Measurements from ENCODE around the gene PCED1B.

The PCED1B gene

DNA sequence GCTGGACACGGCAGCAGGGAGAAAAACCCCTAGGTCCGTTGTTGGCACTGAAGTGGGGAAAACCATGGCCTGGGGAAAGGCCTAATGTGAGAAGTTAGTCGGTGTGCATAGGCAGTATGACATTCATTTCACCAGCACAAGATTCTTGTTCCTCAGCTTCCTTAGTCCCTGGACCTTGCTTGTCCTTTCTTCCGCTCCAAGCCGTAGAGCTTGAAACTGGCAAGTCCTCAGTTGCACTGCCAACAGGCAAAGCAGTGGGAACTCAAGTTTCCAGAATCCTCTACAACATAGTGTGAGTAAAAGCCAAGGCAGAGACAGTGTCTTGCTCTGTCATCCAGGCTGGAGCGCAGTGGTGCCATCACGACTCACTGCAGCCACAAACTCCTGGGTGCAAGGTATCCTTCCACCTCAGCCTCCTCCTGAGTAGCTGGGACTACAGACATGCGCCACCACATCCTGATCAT lies 138.8 kb downstream of the PCED1B start:
- TF ChIP-seq, protein P1, sequence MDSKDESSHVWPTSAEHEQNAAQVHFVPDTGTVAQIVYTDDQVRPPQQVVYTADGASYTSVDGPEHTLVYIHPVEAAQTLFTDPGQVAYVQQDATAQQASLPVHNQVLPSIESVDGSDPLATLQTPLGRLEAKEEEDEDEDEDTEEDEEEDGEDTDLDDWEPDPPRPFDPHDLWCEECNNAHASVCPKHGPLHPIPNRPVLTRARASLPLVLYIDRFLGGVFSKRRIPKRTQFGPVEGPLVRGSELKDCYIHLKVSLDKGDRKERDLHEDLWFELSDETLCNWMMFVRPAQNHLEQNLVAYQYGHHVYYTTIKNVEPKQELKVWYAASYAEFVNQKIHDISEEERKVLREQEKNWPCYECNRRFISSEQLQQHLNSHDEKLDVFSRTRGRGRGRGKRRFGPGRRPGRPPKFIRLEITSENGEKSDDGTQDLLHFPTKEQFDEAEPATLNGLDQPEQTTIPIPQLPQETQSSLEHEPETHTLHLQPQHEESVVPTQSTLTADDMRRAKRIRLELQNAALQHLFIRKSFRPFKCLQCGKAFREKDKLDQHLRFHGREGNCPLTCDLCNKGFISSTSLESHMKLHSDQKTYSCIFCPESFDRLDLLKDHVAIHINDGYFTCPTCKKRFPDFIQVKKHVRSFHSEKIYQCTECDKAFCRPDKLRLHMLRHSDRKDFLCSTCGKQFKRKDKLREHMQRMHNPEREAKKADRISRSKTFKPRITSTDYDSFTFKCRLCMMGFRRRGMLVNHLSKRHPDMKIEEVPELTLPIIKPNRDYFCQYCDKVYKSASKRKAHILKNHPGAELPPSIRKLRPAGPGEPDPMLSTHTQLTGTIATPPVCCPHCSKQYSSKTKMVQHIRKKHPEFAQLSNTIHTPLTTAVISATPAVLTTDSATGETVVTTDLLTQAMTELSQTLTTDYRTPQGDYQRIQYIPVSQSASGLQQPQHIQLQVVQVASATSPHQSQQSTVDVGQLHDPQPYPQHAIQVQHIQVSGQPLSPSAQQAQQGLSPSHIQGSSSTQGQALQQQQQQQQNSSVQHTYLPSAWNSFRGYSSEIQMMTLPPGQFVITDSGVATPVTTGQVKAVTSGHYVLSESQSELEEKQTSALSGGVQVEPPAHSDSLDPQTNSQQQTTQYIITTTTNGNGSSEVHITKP (tag by site-specific recombination; IDR thresholded peaks at IDR 0.05): no peak
- TF ChIP-seq REPIN1 (tag by site-specific recombination; IDR thresholded peaks at IDR 0.05; ENCODE audit: low read depth) (no peak), ZBTB7A (tag by site-specific recombination; IDR thresholded peaks at IDR 0.05; ENCODE audit: low read depth) (no peak), ZNF501 (tag by site-specific recombination; IDR thresholded peaks at IDR 0.05) (no peak)
- TF ChIP-seq, protein P2, sequence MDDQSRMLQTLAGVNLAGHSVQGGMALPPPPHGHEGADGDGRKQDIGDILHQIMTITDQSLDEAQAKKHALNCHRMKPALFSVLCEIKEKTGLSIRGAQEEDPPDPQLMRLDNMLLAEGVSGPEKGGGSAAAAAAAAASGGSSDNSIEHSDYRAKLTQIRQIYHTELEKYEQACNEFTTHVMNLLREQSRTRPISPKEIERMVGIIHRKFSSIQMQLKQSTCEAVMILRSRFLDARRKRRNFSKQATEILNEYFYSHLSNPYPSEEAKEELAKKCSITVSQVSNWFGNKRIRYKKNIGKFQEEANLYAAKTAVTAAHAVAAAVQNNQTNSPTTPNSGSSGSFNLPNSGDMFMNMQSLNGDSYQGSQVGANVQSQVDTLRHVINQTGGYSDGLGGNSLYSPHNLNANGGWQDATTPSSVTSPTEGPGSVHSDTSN (CRISPR knock-in tag; IDR thresholded peaks at IDR 0.05): no peak
- POLR2A ChIA-PET: no interaction called here
- CTCF ChIA-PET: no interaction called here
- Histone ChIP-seq H3K36me3 (ENCODE audit: control insufficient read depth in 2 of 2, insufficient read depth in 1 of 2, low read length in 2 of 2) (no peaks in the 10 kb centered on the region), H3K4me3 (ENCODE audit: low read depth, low read length) (no peak overlapping the region), H3K27ac (ENCODE audit: extremely low read depth, low read depth, low read length) (no peak overlapping the region), H3K9me3 (ENCODE audit: control insufficient read depth, insufficient read depth, low read depth, low read length) (no peaks in the 10 kb centered on the region), H3K4me1 (ENCODE audit: control insufficient read depth, insufficient read depth, low read length) (no peaks in the 10 kb centered on the region)

DNA sequence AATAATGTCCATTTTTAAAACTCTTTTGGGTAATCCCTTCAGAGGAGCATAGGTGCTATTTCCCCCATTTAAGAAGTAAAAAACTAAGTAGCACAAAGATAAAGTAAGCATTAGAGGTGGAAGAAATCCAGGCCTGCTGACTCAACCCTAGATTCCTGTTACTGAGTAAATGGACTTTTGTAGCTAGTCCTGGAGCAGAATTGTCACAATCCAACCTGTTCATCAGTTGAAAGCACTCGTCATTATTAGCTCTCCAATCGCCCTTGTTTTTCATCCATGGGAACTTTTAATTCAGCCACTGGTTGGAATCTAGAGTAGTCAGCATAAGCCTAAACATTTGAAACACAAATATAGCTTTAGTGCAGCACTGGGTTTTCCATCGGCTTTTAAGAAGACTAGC lies 139.8 kb downstream of the PCED1B start:
- Histone ChIP-seq H3K27ac (ENCODE audit: extremely low read depth, low read depth, low read length) (no peak overlapping the region), H3K36me3 (ENCODE audit: control insufficient read depth in 2 of 2, insufficient read depth in 1 of 2, low read length in 2 of 2) (no peaks in the 10 kb centered on the region), H3K9me3 (ENCODE audit: control insufficient read depth, insufficient read depth, low read depth, low read length) (no peaks in the 10 kb centered on the region), H3K4me1 (ENCODE audit: control insufficient read depth, insufficient read depth, low read length) (no peaks in the 10 kb centered on the region), H3K4me3 (ENCODE audit: low read depth, low read length) (no peak overlapping the region)
- ChIA-PET POLR2A (interaction anchor here (1.1 kb wide), 1 partner anchor 10 kb away, joined by 3 read pairs; no protein-coding TSS in a partner anchor), CTCF (interaction anchor here (0.7 kb wide), 1 partner anchor 140 kb away, joined by 4 read pairs; no protein-coding TSS in a partner anchor)
- TF ChIP-seq, protein P3, sequence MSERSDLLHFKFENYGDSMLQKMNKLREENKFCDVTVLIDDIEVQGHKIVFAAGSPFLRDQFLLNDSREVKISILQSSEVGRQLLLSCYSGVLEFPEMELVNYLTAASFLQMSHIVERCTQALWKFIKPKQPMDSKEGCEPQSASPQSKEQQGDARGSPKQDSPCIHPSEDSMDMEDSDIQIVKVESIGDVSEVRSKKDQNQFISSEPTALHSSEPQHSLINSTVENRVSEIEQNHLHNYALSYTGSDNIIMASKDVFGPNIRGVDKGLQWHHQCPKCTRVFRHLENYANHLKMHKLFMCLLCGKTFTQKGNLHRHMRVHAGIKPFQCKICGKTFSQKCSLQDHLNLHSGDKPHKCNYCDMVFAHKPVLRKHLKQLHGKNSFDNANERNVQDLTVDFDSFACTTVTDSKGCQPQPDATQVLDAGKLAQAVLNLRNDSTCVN (tag by site-specific recombination; optimal IDR thresholded peaks at IDR 0.05): no peak
- no peak for TF ChIP-seq ZNF792 (tag by site-specific recombination; IDR thresholded peaks at IDR 0.05)

DNA sequence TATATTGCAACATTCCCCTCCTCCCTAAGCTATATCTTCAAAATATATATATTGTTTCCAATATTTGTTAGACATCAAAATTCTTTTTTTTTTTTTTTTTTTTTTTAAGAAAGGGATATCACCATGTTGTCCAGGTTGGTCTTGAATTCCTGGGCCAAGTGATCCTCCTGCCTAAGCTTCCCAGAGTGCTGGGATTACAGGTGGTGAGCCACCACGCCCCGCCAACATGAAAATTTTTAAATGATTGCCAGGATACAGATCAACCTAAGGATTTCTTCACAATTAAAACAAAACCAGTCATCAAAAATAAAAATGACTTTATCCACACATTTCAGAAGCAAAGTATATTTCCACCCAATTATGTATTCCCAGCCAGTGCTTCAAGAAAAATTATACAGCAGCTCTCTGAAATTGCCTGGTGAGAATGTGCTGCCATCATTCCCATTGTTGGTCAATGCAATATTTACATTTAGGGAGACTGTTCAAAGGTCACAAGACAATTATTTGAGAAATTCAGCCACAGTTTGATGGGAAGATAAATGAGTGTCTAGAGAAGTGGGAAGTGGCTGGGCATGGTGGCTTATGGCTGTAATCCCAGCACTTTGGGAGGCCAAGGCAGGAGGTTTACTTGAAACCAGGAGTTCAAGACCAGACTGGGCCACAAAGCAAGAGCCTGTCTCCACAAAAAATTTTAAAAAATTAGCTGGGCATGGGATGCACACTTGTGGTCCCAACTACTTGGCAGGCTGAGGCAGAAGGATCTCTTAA lies 142.0 kb downstream of the PCED1B start:
- Histone ChIP-seq H3K9me3 (ENCODE audit: control insufficient read depth, insufficient read depth, low read depth, low read length) (no peaks in the 10 kb centered on the region), H3K36me3 (ENCODE audit: control insufficient read depth in 2 of 2, insufficient read depth in 1 of 2, low read length in 2 of 2) (no peaks in the 10 kb centered on the region), H3K27ac (ENCODE audit: extremely low read depth, low read depth, low read length) (no peak overlapping the region), H3K4me1 (ENCODE audit: control insufficient read depth, insufficient read depth, low read length) (no peaks in the 10 kb centered on the region), H3K4me3 (ENCODE audit: low read depth, low read length) (no peak overlapping the region)
- CTCF ChIA-PET: no interaction called here
- no peak for TF ChIP-seq ZNF19 (tag by site-specific recombination; IDR thresholded peaks at IDR 0.05; ENCODE audit: low read depth)
- no peak for TF ChIP-seq ZNF623 (tag by site-specific recombination; IDR thresholded peaks at IDR 0.05)
- TF ChIP-seq ZNF146 (tag by site-specific recombination; IDR thresholded peaks at IDR 0.05): no peak
- no peak for TF ChIP-seq ZNF707 (tag by site-specific recombination; IDR thresholded peaks at IDR 0.05)
- TF ChIP-seq SCRT1 (tag by site-specific recombination; IDR thresholded peaks at IDR 0.05; ENCODE audit: borderline replicate concordance): no peak
- TF ChIP-seq ZNF10 (tag by site-specific recombination; IDR thresholded peaks at IDR 0.05): no peak
- TF ChIP-seq ZNF571 (tag by site-specific recombination; IDR thresholded peaks at IDR 0.05): no peak
- no peak for TF ChIP-seq ZNF791 (tag by site-specific recombination; IDR thresholded peaks at IDR 0.05)
- TF ChIP-seq ZNF514 (tag by site-specific recombination; IDR thresholded peaks at IDR 0.05): no peak
- no peak for TF ChIP-seq ZNF24 (tag by site-specific recombination; IDR thresholded peaks at IDR 0.05)
- POLR2A ChIA-PET: interaction anchor here (0.6 kb wide), 1 partner anchor 125 kb away, joined by 3 read pairs; no protein-coding TSS in a partner anchor

All from HEK293 (cell line).